ENCODE data around the gene CHCT1.

Gene CHCT1

GRCh38 chr17:60387666-60388065 lies 34.6 kb upstream of the CHCT1 start:
- no peak for DNase-seq (ENCODE audit: low read depth)
- TF ChIP-seq CTCF (conservative IDR thresholded peaks at IDR 0.05; ENCODE audit: low read depth, low read length), result no peak
- H3K4me3 ChIP-seq (ENCODE audit: low read depth, low read length), result no peak overlapping the region

GRCh38 chr17:60388742-60389141 lies 33.5 kb upstream of the CHCT1 start:
- TF ChIP-seq CTCF (conservative IDR thresholded peaks at IDR 0.05; ENCODE audit: low read depth, low read length), result no peak
- no peak overlapping the region for H3K4me3 ChIP-seq (ENCODE audit: low read depth, low read length)
- no peak for DNase-seq (ENCODE audit: low read depth)

GRCh38 chr17:60390186-60390585 lies 32.1 kb upstream of the CHCT1 start:
- H3K4me3 ChIP-seq (ENCODE audit: low read depth, low read length), result peak overlapping the region; percentile 93
- TF ChIP-seq CTCF (conservative IDR thresholded peaks at IDR 0.05; ENCODE audit: low read depth, low read length), result no peak
- DNase-seq (ENCODE audit: low read depth), result peak; percentile 73

- TF ChIP-seq CTCF (conservative IDR thresholded peaks at IDR 0.05; ENCODE audit: low read depth, low read length), result no peak
- peak; percentile 56 for DNase-seq (ENCODE audit: low read depth)
- H3K4me3 ChIP-seq (ENCODE audit: low read depth, low read length), result peak overlapping the region; percentile 93
These were observed 31.3 kb upstream of the CHCT1 start for GRCh38 chr17:60390925-60391470.

- peak overlapping the region; percentile 93 for H3K4me3 ChIP-seq (ENCODE audit: low read depth, low read length)
- no peak for DNase-seq (ENCODE audit: low read depth)
- TF ChIP-seq CTCF (conservative IDR thresholded peaks at IDR 0.05; ENCODE audit: low read depth, low read length), result no peak
These were observed 30.7 kb upstream of the CHCT1 start for GRCh38 chr17:60391471-60392041.

- peak within 1 kb of the TSS; percentile 93 for H3K4me3 ChIP-seq (ENCODE audit: low read depth, low read length)
- no peak for TF ChIP-seq CTCF (conservative IDR thresholded peaks at IDR 0.05; ENCODE audit: low read depth, low read length)
- peak; percentile 99 for DNase-seq (ENCODE audit: low read depth)
These were observed 30.0 kb upstream of the CHCT1 start, which contains the start of gene USP32 for GRCh38 chr17:60392042-60392844. TSS of gene USP32 (minus strand) at chr17:60392133. CDS start at chr17:60391939, 194 bp downstream.
